GM21576 (cell line): ENCODE data around the gene COL8A2.
"Not testable (repeated sequence)": the region's sequence is repeated elsewhere in the genome, so short reads cannot be mapped to it uniquely, and the experiment has no call there.

Experiments
- ATAC-seq: cut with Tn5 transposase; IDR thresholded peaks from one replicate; pipeline ENCODE4 v1.9.1; 2021; ENCODE audit warnings: mild to moderate bottlenecking, moderate library complexity; ENCODE audit not compliant: unreplicated experiment

The COL8A2 gene

GRCh38 chr1:36125129-36125991 lies at the start of gene COL8A2:
TSS of gene COL8A2 (minus strand) at chr1:36125222. CDS start at chr1:36100242, 24,980 bp downstream.
- ATAC-seq, result no peak

- no peak for ATAC-seq
These were observed 49.7 kb upstream of the COL8A2 start for GRCh38 chr1:36174713-36175112.

- no peak for ATAC-seq
These were observed 48.0 kb upstream of the COL8A2 start for GRCh38 chr1:36172983-36173382.

DNA sequence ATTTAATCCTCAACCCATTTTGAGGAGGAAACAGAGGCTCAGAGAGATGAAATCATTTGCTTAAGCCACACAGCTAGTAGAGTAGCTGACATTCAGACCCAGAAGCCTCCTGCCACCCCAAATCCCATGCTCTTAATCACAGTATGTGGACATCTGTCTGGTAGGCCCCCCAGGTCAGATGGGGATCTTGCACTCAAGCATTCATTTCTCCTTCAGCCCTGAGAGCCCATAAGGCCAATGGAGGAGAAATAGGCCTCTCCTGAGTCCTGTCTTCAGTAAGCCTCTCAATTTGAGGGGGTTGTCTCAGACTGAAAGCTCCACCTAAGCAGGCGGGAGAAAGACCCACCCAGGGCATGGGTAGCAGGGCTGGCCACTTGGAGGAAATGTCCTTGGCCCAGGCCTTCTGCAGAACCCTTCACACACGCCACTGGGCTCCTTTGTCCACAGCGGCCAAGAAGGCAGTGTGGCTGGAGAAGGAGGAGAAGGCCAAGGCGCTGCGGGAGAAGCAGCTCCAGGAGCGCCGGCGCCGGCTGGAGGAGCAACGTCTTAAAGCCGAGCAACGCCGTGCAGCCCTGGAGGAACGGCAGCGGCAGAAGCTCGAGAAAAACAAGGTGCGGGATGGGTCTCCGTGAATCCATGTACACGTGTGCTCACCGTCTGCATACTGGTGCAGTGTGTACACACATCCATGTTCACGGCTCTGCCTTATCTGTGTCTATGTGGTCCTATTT lies 47.2 kb upstream of the COL8A2 start:
- no peak for ATAC-seq

- ATAC-seq, result no peak
These were observed 45.8 kb upstream of the COL8A2 start for GRCh38 chr1:36170643-36171412.

GRCh38 chr1:36168514-36168913 lies 43.5 kb upstream of the COL8A2 start:
- no peak for ATAC-seq

GRCh38 chr1:36166938-36167905 lies 42.2 kb upstream of the COL8A2 start:
- no peak for ATAC-seq

DNA sequence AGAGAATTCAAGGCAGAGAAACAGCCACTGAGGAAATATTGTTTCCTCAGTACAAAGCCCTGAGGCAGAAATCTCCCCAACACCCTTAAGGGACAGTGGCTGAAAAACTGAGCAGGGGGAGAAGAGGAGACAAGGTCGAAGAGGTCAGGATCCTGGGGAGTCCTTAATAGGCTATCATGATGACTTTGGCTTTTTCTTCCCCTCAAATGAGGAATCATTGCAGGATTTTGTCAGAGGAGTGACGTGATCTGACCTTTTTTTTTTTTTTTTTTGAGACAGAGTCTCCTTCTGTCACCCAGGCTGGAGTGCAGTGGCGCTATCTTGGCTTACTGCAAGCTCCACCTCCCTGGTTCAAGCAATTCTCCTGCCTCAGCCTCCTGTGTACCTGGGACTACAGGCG lies 41.1 kb upstream of the COL8A2 start:
- no peak for ATAC-seq

- no peak for ATAC-seq
These were observed 40.1 kb upstream of the COL8A2 start for GRCh38 chr1:36165145-36165544.

- no peak for ATAC-seq
These were observed 39.3 kb upstream of the COL8A2 start for GRCh38 chr1:36164361-36164760.

GRCh38 chr1:36163426-36163825 lies 38.4 kb upstream of the COL8A2 start:
- no peak for ATAC-seq

DNA sequence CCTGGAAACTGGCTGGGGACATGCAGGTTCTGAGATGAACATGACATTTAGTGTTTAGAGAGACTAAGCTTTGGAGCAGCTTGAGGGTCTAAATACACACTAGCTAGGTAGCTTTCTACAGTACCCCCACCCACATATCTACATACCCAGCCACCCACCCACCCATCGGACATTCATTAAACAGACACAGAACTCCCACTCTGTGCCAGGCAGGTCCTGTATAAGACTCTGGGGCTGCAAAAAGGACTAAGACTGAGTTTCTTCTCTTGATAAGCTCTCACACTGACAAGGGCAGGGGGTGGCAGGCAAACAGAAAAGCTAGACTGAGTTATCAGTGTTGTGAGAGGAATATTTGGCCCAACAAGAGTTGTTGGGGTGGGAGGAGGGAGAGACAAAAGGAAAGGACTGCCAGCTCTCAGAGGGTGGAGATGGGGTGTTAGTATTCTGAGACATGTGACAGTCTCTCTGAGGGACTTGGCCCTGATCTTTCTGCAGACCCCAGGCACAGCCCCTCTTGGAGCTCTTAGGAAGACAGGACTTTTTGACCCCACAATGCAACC lies 37.7 kb upstream of the COL8A2 start:
- no peak for ATAC-seq

DNA sequence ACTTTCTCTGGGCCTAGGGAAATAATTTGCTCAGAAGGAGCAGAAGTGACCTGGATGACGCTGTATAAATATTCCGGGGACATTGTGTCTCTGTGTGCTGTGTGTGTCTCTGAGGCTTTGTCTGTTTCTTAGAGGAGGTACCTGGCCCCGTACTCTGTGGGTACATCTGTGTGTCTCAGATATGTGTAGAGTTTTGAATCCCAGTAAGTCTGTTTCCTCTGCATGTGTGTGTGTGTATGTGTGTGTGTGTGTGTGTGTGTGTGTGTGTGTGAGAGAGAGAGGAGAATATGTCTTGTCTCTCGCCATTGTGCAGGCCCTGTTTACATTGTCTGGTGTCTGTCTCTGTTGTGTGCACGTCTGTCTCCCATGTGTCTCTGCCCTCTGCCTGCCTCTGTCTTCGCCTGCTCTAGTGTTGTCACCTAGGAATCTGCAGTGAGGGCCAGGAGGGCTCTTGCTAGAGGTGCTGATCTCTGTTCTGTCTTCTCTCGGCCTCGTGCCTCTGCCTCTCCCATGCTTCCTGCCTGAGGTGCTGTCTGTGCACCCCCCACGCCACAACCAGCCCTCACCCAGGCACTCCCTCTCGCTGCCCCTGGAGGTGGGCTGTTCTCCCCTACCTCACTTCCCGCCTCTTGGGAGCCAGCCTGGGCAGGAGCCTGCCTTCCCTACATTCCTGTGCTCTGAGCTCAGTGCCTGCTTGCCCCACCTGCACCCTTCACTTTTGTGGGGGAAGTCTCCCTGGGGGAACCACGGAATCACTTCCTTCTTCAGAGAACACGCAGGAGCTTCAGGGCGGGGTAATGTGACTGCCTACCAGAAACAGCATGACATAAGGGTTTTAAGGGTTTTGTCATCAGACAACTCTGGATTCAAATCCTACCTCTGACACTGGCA lies 36.9 kb upstream of the COL8A2 start:
- no peak for ATAC-seq

GRCh38 chr1:36160949-36161485 lies 36.0 kb upstream of the COL8A2 start:
- no peak for ATAC-seq

GRCh38 chr1:36160388-36160948 lies 35.4 kb upstream of the COL8A2 start:
- ATAC-seq, result no peak

DNA sequence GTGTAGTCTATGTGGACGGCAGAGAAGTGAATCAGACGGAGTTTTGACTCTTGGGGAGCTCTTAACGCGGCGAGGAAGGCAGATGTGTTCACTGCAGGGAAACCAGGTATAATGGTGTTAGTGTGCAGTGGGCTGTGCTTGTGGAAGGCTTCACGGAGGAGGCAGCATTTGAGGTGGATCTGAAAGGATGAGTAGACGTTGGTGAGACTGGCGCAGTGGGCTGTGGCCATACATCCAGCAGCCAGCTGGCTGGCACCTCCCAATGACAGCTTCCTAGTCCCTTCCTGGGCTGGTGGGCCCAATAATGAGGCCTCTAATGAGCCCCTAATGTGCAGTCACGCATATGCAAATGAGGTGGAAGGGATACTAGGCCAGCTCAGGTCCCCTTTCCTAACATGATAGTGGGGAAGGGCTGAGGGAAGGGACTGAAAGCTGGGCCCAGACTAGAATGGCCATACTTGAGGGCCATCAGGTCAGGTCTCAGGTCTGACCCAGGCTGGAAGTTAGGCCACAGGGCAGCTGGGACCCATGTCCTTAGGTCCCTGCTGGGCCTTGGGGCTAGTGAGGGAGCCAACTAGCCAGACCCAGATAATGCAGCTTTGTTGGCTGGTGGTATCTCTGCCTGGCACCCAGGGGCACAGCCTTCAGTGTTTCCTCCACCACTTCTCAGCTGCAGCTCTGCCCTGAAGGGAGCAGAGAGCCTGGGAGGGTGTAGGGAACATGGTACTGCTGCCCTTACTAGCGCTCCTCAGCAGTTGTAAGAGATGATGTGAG lies 34.8 kb upstream of the COL8A2 start:
- no peak for ATAC-seq

DNA sequence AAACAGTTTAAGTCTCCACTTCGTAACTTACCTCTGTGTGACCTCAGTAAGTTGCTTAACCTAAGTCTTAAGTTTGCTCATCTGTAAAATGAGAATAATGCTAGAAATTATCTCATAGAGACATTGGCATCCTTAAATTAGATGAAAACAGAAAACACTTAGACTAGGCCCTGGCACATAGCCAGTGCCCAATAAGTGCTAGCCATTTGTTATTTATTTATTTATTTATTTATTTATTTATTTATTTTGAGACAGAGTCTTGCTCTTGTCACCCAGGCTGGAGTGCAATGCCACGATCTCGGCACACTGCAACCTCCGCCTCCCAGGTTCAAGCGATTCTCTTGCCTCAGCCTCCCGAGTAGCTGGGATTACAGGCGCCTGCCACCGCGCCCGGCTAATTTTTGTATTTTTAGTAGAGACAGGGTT lies 33.8 kb upstream of the COL8A2 start:
- ATAC-seq, result not testable (repeated sequence)
